Neural progenitor cell (in vitro differentiated cells): ENCODE data around the gene C9orf72. TPM values are rescaled to one million over a fixed set of nuclear protein-coding genes. Genes with fewer than 3 reads are reported as not detected.
"Not testable (repeated sequence)": the region's sequence is repeated elsewhere in the genome, so short reads cannot be mapped to it uniquely, and the experiment has no call there.

Experiments
- DNase-seq: peaks from one replicate; pipeline ENCODE4 v3.0.0-alpha.2; 2016; ENCODE audit warnings: low spot score
- H2AFZ ChIP-seq: fragments of 200-600 bp; sonication (generic); replicated peaks from 2 replicates; pipeline ENCODE4 v1.6.1; 2016; ENCODE audit warnings: antibody characterized with exemption
- H3F3A ChIP-seq: fragments of 200-600 bp; sonication (generic); 2 replicates; pipeline ENCODE4 v1.6.1; 2016; ENCODE audit warnings: antibody characterized with exemption, low read depth
- H3K27ac ChIP-seq: fragments of 200-600 bp; sonication (generic); 2 replicates; pipeline ENCODE4 v1.5.1; 2016; ENCODE audit warnings: mild to moderate bottlenecking
- H3K27me3 ChIP-seq: fragments of 200-600 bp; sonication (generic); 2 replicates; pipeline ENCODE4 v1.6.1; 2016; ENCODE audit warnings: mild to moderate bottlenecking, moderate library complexity
- H3K36me3 ChIP-seq: fragments of 200-600 bp; sonication (generic); 2 replicates; pipeline ENCODE4 v1.5.1; 2016
- H3K4me1 ChIP-seq: fragments of 200-600 bp; sonication (generic); 2 replicates; pipeline ENCODE4 v1.6.1; 2016; ENCODE audit warnings: mixed run types
- H3K4me2 ChIP-seq: fragments of 200-600 bp; sonication (generic); 2 replicates; pipeline ENCODE4 v1.6.1; 2016
- H3K4me3 ChIP-seq: fragments of 200-600 bp; sonication (generic); 2 replicates; pipeline ENCODE4 v1.5.1; 2016
- H3K79me2 ChIP-seq: fragments of 200-600 bp; sonication (generic); 2 replicates; pipeline ENCODE4 v1.6.1; 2016; ENCODE audit warnings: low read depth
- H3K9ac ChIP-seq: fragments of 200-600 bp; sonication (generic); 2 replicates; pipeline ENCODE4 v1.6.1; 2016
- H3K9me3 ChIP-seq: fragments of 200-600 bp; sonication (generic); 2 replicates; pipeline ENCODE4 v1.5.1; 2016; ENCODE audit warnings: low read depth
- H4K20me1 ChIP-seq: fragments of 200-600 bp; sonication (generic); 2 replicates; pipeline ENCODE4 v1.6.1; 2016; ENCODE audit warnings: low read depth
- H3K27ac Mint-ChIP-seq: 3 replicates; pipeline ENCODE4 v1.8.0; 2021; ENCODE audit warnings: mixed read lengths
- H3K27me3 Mint-ChIP-seq: 2 replicates; pipeline ENCODE4 v1.8.0; 2022; ENCODE audit warnings: low read depth, mild to moderate bottlenecking, inconsistent platforms, moderate library complexity, mixed read lengths; ENCODE audit not compliant: insufficient read depth
- H3K36me3 Mint-ChIP-seq: 3 replicates; pipeline ENCODE4 v1.8.0; 2021; ENCODE audit warnings: mixed read lengths
- H3K4me1 Mint-ChIP-seq: 3 replicates; pipeline ENCODE4 v1.8.0; 2021; ENCODE audit warnings: mixed read lengths
- H3K4me3 Mint-ChIP-seq: 3 replicates; pipeline ENCODE4 v1.8.0; 2021; ENCODE audit warnings: mild to moderate bottlenecking, moderate library complexity, mixed read lengths
- H3K9me3 Mint-ChIP-seq: 3 replicates; pipeline ENCODE4 v1.8.0; 2020; ENCODE audit warnings: mixed read lengths
- EZH2 ChIP-seq: fragments of 200-600 bp; sonication (generic); IDR thresholded peaks from 2 replicates; pipeline ENCODE4 v1.6.1; 2017; ENCODE audit warnings: antibody characterized with exemption, mild to moderate bottlenecking, moderate library complexity
- EZH2phosphoT487 ChIP-seq: fragments of 200-600 bp; sonication (generic); IDR thresholded peaks from 2 replicates; pipeline ENCODE4 v1.6.1; 2017; ENCODE audit warnings: antibody characterized with exemption
- total RNA-seq: library from RNA; depleted of rRNA; stranded (reverse); fragments of >200 nt; gene quantifications from 2 replicates; pipeline ENCODE4 v1.2.3, GENCODE V29; 2015; ENCODE audit warnings: low replicate concordance
- TF ChIP-seq, protein P1 (sequence below): fragments of 200-600 bp; sonication (generic); IDR thresholded peaks from 2 replicates; pipeline ENCODE4 v1.5.1; 2017; ENCODE audit warnings: antibody characterized with exemption, mild to moderate bottlenecking

Gene C9orf72
- total RNA-seq, 1 donor from 2014 or later, result 107 TPM

DNA sequence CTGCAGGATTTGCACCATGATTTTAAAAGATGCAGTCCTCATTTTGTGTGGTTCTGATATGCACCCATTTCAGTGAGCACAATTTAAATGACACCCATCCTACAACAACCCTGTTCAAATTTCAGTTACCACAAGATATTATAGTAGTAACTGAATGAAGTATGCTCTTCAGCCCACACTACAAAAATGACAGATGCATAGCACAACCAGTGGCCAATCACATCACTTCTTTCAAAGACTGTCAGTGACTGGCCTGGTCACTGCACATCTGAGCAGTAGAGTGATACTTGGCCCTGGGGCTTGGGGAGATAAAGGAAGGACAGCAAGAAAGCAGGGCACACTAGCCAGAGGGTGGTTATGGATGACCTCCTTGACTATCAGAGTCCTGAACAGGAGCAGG is 69.0 kb downstream of the C9orf72 start:
- Mint-ChIP-seq H3K9me3 (peaks cover 18% of the 10 kb centered on the region), H3K4me1 (peaks cover 16% of the 10 kb centered on the region), H3K27me3 (peaks cover 6% of the 10 kb centered on the region), H3K4me3 (no peak overlapping the region), H3K27ac (no peak overlapping the region), H3K36me3 (peaks cover 27% of the 10 kb centered on the region)
- Histone ChIP-seq H3K9me3 (no peaks in the 10 kb centered on the region), H3K27me3 (no peaks in the 10 kb centered on the region), H3K4me3 (no peak overlapping the region), H3K4me1 (peaks cover 29% of the 10 kb centered on the region), H3F3A (peaks cover 17% of the 10 kb centered on the region), H3K4me2 (no peak overlapping the region), H4K20me1 (peaks cover 6% of the 10 kb centered on the region), H3K27ac (no peak overlapping the region), H2AFZ (no peak overlapping the region), H3K9ac (no peak overlapping the region), H3K79me2 (peaks cover 39% of the 10 kb centered on the region), H3K36me3 (no peaks in the 10 kb centered on the region)
- DNase-seq, result no peak
- TF ChIP-seq EZH2phosphoT487, result no peak

DNA sequence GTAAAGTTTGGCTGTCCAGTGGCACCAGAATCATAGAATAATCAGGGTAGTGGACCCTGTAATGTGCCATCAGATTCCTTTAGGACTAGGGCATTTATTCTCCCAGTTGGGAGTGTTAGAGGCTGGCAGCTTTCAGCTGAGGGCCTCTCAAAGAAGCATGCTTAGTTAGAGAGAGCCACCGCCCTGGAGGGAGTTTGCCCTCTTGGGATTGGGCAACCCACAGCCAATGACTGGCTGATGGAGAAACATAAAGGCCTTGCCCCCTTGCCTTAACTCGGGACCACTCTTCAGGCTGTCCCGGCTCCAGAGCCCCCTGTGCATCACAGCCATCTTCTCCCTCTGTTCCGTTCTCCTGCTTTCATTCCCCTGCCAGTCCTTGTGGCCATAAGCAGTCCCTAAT is 69.7 kb downstream of the C9orf72 start:
- Mint-ChIP-seq H3K4me3 (no peak overlapping the region), H3K27me3 (peaks cover 6% of the 10 kb centered on the region), H3K36me3 (peaks cover 22% of the 10 kb centered on the region), H3K4me1 (peaks cover 21% of the 10 kb centered on the region), H3K27ac (peak overlapping the region; percentile 62), H3K9me3 (peaks cover 18% of the 10 kb centered on the region)
- Histone ChIP-seq H3K36me3 (no peaks in the 10 kb centered on the region), H3K4me2 (peak overlapping the region; percentile 21), H3K4me1 (peaks cover 35% of the 10 kb centered on the region), H3K4me3 (no peak overlapping the region), H3K27ac (peak overlapping the region; percentile 49), H2AFZ (no peak overlapping the region), H3K9ac (no peak overlapping the region), H3K27me3 (no peaks in the 10 kb centered on the region), H3F3A (peaks cover 20% of the 10 kb centered on the region), H4K20me1 (peaks cover 10% of the 10 kb centered on the region), H3K79me2 (peaks cover 46% of the 10 kb centered on the region), H3K9me3 (no peaks in the 10 kb centered on the region)
- DNase-seq, result no peak
- TF ChIP-seq, protein P1, sequence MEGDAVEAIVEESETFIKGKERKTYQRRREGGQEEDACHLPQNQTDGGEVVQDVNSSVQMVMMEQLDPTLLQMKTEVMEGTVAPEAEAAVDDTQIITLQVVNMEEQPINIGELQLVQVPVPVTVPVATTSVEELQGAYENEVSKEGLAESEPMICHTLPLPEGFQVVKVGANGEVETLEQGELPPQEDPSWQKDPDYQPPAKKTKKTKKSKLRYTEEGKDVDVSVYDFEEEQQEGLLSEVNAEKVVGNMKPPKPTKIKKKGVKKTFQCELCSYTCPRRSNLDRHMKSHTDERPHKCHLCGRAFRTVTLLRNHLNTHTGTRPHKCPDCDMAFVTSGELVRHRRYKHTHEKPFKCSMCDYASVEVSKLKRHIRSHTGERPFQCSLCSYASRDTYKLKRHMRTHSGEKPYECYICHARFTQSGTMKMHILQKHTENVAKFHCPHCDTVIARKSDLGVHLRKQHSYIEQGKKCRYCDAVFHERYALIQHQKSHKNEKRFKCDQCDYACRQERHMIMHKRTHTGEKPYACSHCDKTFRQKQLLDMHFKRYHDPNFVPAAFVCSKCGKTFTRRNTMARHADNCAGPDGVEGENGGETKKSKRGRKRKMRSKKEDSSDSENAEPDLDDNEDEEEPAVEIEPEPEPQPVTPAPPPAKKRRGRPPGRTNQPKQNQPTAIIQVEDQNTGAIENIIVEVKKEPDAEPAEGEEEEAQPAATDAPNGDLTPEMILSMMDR, result no peak
- no peak for TF ChIP-seq EZH2phosphoT487
- no peak for TF ChIP-seq EZH2

DNA sequence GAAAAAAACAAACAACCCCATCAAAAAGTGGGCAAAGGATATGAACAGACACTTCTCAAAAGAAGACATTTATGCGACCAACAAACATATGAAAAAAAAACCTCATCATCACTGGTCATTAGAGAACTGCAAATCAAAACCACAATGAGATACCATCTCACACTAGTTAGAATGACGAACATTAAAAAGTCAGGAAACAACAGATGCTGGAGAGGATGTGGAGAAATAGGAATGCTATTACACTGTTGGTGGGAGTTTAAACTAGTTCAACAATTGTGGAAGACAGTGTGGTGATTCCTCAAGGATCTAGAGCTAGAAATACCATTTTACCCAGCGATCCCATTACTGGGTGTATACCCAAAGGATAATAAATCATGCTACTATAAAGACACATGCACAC is 72.4 kb downstream of the C9orf72 start:
- not testable (repeated sequence) for H3K4me3 Mint-ChIP-seq, DNase-seq, H3K36me3 ChIP-seq, H3K27ac Mint-ChIP-seq, H3K9me3 ChIP-seq, H3K27me3 Mint-ChIP-seq, H3K4me2 ChIP-seq, H3K4me3 ChIP-seq, H3K27ac ChIP-seq, H3K27me3 ChIP-seq, H3K9ac ChIP-seq, H2AFZ ChIP-seq
- Histone ChIP-seq H3F3A (peaks cover 37% of the 10 kb centered on the region), H4K20me1 (peaks cover 22% of the 10 kb centered on the region), H3K4me1 (peaks cover 62% of the 10 kb centered on the region), H3K79me2 (peaks cover 63% of the 10 kb centered on the region)
- Mint-ChIP-seq H3K36me3 (peaks cover 13% of the 10 kb centered on the region), H3K4me1 (peaks cover 43% of the 10 kb centered on the region), H3K9me3 (peaks cover 15% of the 10 kb centered on the region)

GRCh38 chr9:27499451-27499850 is 73.8 kb downstream of the C9orf72 start:
- H3K4me3 ChIP-seq, result no peak overlapping the region
- peaks cover 48% of the 10 kb centered on the region for H3K4me1 Mint-ChIP-seq

More at GRCh38 chr9:27499451-27499850, 73.8 kb downstream of the C9orf72 start:
- Histone ChIP-seq H3K79me2 (peaks cover 69% of the 10 kb centered on the region), H3K9ac (no peak overlapping the region), H3K27ac (no peak overlapping the region), H3F3A (peaks cover 37% of the 10 kb centered on the region), H4K20me1 (peaks cover 22% of the 10 kb centered on the region), H3K27me3 (no peaks in the 10 kb centered on the region), H2AFZ (no peak overlapping the region), H3K4me2 (peak overlapping the region; percentile 33), H3K36me3 (no peaks in the 10 kb centered on the region), H3K9me3 (no peaks in the 10 kb centered on the region), H3K4me1 (peaks cover 67% of the 10 kb centered on the region)
- DNase-seq, result no peak
- Mint-ChIP-seq H3K4me3 (no peak overlapping the region), H3K36me3 (peaks cover 11% of the 10 kb centered on the region), H3K27ac (no peak overlapping the region), H3K27me3 (peaks cover 4% of the 10 kb centered on the region), H3K9me3 (peaks cover 10% of the 10 kb centered on the region)
- no peak for TF ChIP-seq EZH2phosphoT487
- TF ChIP-seq, protein P1, result no peak
- no peak for TF ChIP-seq EZH2
